Activated naive CD4-positive, alpha-beta T cell treated with anti-CD3 and anti-CD28 coated beads, Interleukin-2, amount 50 U/mL, for 16 hours (primary cell): ENCODE data around the gene SESN1.

ENCODE experiments used
- DNase-seq: peaks from one replicate; pipeline ENCODE4 v3.0.0-alpha.2; 2020

The SESN1 gene

DNA sequence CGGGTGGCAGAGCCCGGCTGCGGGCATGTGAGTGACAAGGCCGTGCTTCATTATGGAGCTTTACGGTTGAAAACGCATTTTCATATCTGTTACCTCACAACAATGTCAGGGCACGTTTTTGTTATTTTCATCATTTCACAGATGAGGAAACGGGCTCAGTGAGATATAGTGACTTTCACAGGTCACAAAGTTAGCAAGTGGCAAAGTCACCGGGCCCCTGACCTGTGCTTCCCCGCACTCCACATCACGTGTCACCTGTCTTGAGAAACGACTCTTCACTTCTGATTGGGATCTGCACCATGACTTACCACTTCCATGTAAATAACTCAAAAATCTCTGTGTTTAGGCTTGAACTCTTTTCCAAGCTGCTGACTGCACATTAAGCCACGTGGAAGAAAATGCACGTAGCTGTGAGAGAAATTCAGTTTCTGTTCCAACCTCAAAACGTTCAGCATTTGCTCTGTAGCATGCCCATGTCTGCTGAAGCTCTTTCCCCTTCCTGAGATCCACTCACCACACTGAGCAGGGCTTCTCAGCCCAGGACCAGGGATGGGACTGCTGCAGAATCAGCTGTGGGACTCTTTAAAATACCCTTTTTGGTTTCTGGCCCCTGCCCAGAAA lies 139.2 kb downstream of the SESN1 start:
- DNase-seq: no peak

DNA sequence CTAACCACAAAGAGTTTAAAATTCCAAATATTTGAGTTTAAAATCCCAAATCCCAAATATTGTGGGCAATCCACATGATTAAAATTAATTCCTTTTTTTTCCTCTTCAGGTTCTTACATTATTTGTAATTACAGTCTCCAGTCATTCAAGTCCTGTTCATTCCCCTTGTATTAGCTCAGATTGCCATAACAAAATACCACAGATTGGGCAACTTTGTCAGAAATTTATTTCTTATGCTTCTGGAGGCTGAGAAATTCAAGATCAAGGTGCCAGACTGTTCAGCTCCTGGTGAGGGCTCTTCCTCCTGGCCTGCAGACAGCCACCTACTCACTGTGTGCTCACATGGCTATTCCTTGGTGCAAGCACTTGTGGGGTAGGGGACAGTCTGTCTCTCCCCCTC lies 141.0 kb downstream of the SESN1 start:
- no peak for DNase-seq

DNA sequence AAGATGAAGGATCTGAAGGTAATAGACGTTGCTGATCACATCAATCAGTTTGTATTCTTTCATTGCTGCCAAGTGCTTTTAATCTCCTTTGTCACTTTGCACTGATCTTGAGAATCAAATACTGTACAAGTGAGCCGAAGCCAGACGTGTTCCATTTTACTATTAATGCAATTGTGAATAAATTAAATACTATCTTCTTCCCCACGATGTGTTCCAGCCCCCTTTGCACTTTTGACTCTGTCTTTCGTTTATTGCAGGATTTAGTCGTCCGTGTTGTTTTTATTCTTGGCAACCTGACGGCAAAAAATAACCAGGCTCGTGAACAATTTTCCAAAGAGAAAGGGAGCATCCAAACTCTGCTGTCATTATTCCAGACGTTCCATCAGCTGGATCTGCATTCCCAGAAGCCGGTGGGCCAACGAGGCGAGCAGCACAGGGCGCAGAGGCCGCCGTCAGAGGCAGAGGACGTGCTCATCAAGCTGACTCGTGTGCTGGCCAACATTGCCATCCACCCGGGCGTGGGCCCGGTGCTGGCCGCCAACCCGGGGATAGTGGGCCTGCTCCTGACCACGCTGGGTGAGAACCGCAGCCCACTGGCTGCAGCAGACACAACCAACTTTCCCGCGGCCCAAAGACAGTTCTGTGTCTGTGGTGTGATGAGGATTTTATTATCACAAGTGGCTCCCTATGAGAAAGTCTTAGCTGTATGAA lies 141.7 kb downstream of the SESN1 start:
- no peak for DNase-seq

DNA sequence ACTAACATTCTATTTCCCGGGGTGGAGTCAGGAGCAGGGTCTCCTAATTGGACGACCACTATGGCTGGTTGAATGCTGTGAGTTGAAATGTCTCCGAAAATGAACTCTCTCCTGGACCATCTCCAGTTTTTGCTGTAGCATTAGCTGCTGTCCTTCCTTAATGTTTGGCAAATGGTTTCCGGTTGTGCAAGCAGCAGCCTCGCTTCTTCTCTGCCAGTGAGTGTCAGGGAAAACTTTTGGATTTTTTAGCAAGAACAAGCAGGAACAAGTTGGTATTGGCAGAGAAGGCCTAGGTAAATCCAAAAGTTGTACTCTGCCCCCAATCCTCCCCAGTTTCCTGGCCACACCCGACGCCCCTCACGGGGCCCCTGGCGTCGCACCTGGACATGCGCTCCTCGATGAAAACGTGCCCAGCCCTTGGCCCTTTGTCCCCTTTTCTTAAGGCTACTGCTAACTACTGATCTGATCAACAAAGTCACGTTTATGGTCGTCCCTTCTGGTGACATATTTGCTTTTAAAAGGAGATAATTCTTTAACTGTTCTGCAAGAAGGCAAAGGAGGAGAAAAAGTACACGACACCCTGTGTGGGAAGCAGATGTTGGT lies 143.2 kb downstream of the SESN1 start:
- no peak for DNase-seq

DNA sequence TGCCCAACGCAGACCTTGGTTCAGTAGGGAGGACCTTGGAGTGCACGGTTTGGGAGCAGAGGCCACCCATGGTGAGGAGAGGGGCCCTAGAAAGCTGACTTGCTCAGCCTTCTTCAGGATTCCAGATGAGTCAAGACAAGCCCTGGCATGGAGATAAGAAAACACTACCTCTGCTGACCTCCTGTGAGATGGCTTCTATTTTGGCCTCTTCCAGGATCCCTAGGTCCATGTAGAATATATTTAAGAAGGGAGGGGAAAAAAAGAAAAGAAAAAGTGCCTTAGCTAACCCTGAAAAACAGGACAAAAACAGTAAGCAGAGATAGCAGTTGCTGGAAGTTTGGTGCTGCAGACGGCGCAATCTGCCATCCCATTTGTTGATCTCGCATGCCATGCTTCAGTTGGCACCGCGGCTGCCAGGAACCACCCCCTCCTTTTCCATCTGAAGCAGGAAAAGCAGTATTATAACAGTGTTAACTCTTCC lies 146.4 kb downstream of the SESN1 start:
- no peak for DNase-seq

DNA sequence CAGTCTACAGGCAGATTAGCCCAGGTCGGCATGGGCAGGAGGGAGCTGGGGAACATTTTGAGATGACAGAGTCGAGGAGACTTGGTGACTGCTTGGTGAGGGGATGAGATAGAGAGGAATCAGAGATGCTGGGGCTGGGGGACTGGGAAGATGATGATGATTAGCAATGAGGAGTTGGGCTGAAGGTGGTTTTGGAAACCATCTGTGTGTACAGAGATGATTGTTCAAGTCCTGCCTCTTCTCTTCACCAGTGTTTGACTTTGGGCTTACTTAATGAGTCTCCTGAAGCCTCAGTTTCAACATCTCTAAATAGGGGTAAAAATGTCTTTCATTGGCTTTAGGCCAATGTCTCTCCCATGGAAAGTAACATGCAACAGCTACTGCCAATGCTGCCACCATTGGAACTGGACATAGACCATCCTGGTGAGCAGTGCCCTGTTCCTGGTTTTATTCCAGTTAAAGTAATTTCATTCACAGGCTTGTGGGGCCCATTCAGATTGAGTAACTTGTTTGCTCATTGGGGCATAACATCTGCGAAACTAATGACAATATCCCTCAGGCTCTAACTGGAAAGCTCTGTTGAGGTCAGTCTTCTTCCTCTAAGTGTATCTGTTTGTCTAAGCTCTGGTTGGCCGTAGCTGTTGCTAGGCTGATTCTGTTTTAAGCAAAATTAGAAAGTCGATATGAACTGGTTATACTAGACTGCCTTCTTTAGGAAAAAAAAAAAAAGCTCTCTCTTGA lies 147.4 kb downstream of the SESN1 start:
- DNase-seq: no peak

DNA sequence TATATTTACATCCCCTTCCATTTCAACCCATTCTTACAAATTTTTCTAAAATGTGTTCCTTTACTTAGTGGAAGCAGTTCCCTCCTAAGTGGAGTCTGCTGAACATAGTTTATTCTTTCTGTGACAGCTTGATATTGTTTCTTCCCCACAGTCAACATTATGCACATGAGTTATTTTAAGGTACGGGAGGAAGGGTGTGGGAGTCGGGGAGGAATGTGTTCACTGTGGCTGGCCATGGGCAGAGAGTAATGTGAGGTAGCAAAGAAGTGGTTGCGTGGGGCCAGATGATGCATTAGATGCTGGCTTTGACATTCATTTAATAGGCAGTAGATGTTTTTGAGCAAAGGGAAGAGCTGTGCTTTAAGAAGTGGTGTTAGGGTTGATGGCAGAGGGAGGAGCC lies 148.0 kb downstream of the SESN1 start:
- DNase-seq: no peak

DNA sequence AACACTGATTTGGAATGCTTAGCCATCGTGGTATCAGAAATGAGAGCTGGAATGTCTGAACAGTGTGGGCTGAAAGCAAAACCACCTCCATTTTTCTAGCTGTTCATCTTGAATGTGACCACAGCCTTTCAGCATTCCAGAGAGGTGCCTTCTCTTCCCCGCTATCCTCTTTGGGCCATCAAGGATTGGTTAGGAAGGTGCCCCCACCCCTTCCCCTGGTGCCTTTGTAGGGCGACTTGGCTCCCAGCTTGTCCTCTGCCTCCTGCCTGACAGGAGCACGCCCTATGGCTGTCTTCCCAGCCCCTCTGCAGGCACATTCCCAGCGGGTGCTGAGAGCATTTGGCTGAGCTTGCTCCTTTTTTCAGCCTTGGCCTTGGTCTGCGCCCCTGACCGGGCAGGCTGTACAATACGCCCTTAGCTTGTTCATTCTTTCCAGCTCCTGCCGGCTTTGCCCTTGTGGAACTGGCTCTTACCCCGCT lies 148.9 kb downstream of the SESN1 start:
- no peak for DNase-seq

DNA sequence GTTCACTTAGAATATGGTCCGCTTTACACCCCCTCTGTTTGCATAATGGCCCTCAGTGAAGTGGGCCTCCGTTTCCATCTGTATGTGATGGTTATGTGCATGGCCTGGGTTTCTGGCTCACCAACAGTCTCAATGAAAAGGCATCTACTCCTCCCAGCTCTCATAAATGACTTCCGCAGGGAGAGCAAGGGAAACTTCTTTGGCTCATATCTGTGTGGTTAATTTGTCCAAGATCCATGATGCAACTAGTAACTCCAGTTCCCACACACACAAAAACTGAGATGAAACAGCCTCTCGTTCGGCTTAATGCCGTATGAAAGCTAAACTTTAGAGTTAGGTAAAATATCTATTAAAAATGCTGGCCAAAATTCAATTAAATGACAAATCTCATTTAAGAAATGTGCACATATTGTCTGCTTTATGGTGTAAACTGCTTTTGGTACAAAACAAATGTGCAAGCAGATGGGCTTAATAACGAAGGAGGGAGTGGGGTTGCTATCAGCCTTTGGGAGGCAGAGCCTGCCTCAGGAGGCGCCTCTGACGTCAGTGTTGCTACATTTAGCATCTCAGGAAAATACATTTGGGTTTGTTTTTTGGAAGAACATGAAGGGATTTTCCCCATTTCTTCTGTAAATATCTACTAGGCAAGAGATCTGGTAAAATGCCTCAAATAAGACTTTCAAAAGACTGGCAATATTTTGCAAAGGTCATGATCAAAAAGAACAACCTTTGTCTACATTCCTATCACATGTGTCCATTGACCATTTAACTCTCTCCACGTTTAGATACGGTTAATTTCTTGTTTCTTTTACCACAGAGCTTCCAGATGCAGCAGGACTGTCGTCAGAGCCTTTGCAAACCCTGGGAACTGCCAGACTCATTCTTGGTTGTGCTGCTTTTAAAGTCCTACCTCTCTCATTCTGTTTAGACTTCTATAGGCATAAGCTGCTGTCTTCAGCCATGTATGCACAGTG lies 149.7 kb downstream of the SESN1 start:
- no peak for DNase-seq

DNA sequence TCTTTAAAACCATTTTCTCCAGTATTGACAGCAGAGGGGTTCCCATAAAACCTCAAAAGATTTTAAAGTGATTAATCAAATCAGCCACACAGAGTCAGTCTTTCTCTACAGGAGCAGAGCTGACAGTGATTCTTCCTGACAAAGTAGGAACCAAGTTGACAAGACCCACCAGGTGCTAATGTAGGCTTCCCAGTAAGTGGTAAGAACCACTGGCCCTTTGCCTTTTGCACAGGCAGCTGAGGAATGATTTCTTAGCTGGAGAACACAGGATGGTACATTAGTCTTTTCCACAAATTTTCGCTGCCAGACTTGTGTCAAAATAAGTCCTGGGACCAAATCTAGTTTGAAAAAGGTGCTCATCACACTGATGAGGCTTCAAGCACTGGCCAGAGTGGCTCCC lies 150.6 kb downstream of the SESN1 start:
- no peak for DNase-seq

DNA sequence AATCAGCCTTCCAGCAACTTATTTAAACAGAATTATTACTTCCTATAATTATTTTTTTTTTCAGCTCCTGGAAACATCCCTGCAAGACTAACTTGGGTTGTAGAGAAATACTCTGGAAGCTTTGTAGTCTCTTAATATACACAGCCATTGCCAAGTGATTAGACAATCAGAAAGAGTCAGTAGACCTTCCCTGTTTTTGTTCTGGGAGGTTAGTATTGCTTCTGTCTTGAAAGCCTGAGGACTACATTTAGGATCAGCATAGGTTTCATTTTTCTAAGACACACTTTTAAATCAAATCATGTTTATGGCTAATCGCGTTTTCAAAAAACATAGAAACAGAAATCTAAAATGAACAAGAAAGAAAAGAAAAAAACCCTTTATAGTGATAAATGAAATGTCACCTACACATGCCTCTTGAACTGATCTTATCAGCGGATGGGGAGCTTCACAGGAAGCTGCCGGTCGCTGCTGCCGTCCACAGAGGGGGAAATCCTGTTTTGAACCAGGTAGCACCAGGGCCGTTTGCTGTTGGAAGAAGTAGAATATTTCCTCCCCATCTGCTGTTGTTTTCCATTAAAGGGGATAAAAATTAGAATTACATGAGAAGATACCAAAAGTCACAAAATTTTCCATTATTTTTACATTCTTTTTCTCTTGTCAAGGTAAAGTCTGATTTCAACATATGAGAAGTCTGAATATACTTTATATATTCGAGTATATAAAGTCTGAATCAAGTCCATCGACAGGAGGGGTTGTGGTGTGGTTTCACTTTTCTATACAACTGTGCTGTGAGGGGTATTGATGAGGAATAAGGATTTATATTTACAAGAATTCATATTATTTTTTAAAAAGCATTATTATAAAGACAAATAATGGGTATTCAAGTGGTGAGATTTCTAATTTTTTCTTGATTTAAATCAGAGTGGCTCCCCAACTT lies 151.8 kb downstream of the SESN1 start:
- peak; percentile 40 for DNase-seq

DNA sequence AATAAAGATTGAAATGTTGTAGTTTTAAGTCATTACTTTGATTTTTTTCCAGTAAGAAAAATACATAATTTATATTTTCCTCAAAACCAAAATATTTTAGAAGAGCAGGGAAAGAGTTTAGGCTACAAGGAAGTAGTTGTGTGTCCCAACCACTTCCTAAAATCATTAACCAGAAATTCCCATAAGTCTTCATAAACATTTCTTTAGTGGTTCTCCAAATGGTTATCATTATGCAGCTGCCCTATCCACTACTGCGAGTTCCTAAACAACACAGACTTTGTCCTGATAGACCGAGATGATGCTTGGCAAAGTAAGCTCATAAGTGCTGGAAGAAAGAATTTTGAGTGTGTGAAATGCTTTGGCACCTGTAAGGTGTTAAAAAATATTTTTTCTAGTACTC lies 152.8 kb downstream of the SESN1 start:
- DNase-seq: no peak

DNA sequence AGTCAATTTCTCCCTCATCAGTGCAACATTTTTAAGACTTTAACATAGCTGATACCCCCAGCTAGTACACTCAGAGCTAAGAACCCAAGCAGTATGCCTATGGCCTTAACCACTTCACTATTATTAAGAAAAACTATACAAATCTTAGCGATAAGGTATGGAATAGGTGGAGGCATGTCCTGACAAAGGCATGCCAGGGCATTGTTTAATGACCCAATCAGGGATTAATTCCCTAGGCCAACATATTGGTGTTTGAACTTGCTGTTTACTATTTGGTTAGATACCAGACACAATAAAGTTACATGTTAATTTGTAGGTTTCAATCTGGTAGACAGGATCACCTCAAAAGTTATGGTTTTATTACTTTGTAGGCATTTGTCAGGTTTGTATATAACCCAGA lies 153.4 kb downstream of the SESN1 start:
- DNase-seq: no peak

DNA sequence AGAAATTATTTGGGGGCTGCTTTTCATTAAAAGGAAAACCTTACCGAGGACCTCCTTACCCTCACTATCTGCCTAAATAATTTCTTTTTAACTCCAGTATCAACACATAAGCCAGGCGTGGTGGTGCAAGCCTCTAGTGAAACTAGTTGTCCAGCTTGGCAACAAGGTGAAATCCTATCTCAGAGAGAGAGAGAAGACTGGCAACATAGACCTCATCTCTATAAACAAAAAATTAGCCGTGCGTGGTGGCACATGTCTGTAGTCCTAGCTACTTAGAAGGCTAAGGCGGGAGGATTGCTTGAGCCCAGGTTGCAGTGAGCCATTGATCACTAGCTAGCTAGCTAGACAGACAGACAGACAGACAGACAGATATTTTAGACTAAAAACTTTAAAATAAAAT lies 153.9 kb downstream of the SESN1 start:
- DNase-seq: no peak

DNA sequence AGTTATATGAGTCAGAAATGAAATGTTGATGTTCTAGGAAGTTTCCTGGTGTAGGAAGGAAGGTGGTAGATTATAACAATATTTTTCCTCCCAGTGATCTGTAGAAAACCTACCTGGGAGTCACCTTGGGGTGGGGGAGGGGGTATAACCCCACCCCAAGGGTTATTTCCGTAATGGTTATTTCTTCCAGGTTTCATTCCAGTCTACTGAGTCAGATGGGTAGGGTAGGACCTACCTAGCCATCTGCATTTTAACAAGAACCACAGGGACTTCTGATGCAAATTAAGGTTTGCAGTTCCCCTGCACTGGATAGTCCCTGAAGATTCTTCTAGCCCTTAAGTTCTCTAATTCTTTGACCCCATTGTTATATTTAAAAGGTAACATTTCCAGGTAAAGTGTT lies 157.5 kb downstream of the SESN1 start:
- DNase-seq: no peak
